Brain microvascular endothelial cell (primary cell): ENCODE results near the gene MRI1.
A peak's percentile ranks its signal among the peaks of the same experiment; 100 is the strongest.

Experiments used
- DNase-seq: peaks from one replicate; pipeline ENCODE4 v3.0.0-alpha.2; 2020
- H3K27ac ChIP-seq: fragments of 250-450 bp; sonication (Bioruptor Pico); 2 replicates; pipeline ENCODE4 v1.5.1; 2020; ENCODE audit warnings: mild to moderate bottlenecking, moderate library complexity
- H3K27me3 ChIP-seq: fragments of 250-450 bp; sonication (Bioruptor Pico); replicated peaks from 2 replicates; pipeline ENCODE4 v1.5.1; 2020; ENCODE audit warnings: mild to moderate bottlenecking
- H3K36me3 ChIP-seq: fragments of 250-450 bp; sonication (Bioruptor Pico); replicated peaks from 2 replicates; pipeline ENCODE4 v1.5.1; 2020; ENCODE audit warnings: mild to moderate bottlenecking
- H3K4me3 ChIP-seq: 2 replicates; pipeline ENCODE4 v1.5.1; 2011; ENCODE audit warnings: low read depth, mild to moderate bottlenecking, control low read depth, low read length, moderate library complexity
- CTCF ChIP-seq: IDR thresholded peaks from 2 replicates; pipeline ENCODE4 v1.5.1; 2011; ENCODE audit warnings: low read depth, mild to moderate bottlenecking, moderate library complexity, low read length, control low read depth, inconsistent platforms; ENCODE audit errors: missing control alignments
- in situ Hi-C: cut with HindIII; loops from 2 replicates; pipeline ENCODE4 v1.10.0; 2017; ENCODE audit warnings: low sequenced_read_pairs, low pct_ligation_motif_present

The MRI1 gene

GRCh38 chr19:13727798-13728197 lies 36.5 kb upstream of the MRI1 start:
- DNase-seq: peak; percentile 27
- Histone ChIP-seq H3K4me3 (no peak overlapping the region), H3K36me3 (no peaks in the 10 kb centered on the region), H3K27ac (no peak overlapping the region), H3K27me3 (no peaks in the 10 kb centered on the region)
- TF ChIP-seq CTCF: no peak
- in situ Hi-C loops: no loop called here

GRCh38 chr19:13729859-13730258 lies 34.5 kb upstream of the MRI1 start:
- no peaks in the 10 kb centered on the region for H3K27me3 ChIP-seq
- DNase-seq: no peak
- in situ Hi-C loops: no loop called here
- peak overlapping the region; percentile 96 for H3K27ac ChIP-seq
- H3K36me3 ChIP-seq: no peaks in the 10 kb centered on the region
- no peak for TF ChIP-seq CTCF
- H3K4me3 ChIP-seq: no peak overlapping the region

- in situ Hi-C loops: no loop called here
- H3K27me3 ChIP-seq: no peaks in the 10 kb centered on the region
- peak; percentile 93 for DNase-seq
- peak overlapping the region; percentile 96 for H3K27ac ChIP-seq
- no peaks in the 10 kb centered on the region for H3K36me3 ChIP-seq
- H3K4me3 ChIP-seq: peak overlapping the region; percentile 68
- TF ChIP-seq CTCF: no peak
These were observed 33.0 kb upstream of the MRI1 start for GRCh38 chr19:13731147-13731964.

- in situ Hi-C loops: no loop called here
These were observed 32.0 kb upstream of the MRI1 start for GRCh38 chr19:13732337-13732736.

GRCh38 chr19:13734751-13735150 lies 29.6 kb upstream of the MRI1 start:
- in situ Hi-C loops: no loop called here
- Histone ChIP-seq H3K36me3 (no peaks in the 10 kb centered on the region), H3K27ac (no peak overlapping the region), H3K27me3 (no peaks in the 10 kb centered on the region), H3K4me3 (no peak overlapping the region)
- DNase-seq: no peak
- TF ChIP-seq CTCF: no peak

More at GRCh38 chr19:13732337-13732736, 32.0 kb upstream of the MRI1 start:
- DNase-seq: no peak
- no peak overlapping the region for H3K27ac ChIP-seq
- no peak for TF ChIP-seq CTCF
- H3K36me3 ChIP-seq: no peaks in the 10 kb centered on the region
- H3K4me3 ChIP-seq: peak overlapping the region; percentile 68
- no peaks in the 10 kb centered on the region for H3K27me3 ChIP-seq

GRCh38 chr19:13738073-13738472 lies 26.2 kb upstream of the MRI1 start:
- Histone ChIP-seq H3K4me3 (no peak overlapping the region), H3K27me3 (no peaks in the 10 kb centered on the region), H3K27ac (no peak overlapping the region), H3K36me3 (no peaks in the 10 kb centered on the region)
- TF ChIP-seq CTCF: no peak
- in situ Hi-C loops: no loop called here
- no peak for DNase-seq
